Measurements from ENCODE around the gene TMEM263.

TMEM263 gene

DNA sequence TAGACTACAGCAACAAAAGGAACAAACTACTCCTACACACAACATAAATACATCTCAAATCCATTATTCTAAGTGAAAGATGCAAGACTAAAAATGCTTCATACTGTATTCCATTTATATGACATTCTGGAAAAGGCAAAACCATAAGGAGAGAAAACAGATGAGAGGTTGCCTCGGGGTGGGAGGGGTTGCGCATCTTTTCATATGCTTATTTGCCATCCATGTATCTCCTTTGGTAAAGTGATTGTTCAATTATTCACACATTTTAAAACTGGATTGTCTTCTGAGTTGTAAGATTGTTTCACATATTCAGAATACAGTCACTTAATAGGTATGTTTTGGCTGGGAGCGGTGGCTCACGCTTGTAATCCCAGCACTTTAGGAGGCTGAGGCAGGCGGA, 5.1 kb upstream of the TMEM263 start:
- no peak for DNase-seq

- DNase-seq: no peak
These were observed 2.1 kb upstream of the TMEM263 start for GRCh38 chr12:106953352-106954250.

- DNase-seq: no peak
These were observed 988 bp upstream of the TMEM263 start for GRCh38 chr12:106954462-106955376.

DNA sequence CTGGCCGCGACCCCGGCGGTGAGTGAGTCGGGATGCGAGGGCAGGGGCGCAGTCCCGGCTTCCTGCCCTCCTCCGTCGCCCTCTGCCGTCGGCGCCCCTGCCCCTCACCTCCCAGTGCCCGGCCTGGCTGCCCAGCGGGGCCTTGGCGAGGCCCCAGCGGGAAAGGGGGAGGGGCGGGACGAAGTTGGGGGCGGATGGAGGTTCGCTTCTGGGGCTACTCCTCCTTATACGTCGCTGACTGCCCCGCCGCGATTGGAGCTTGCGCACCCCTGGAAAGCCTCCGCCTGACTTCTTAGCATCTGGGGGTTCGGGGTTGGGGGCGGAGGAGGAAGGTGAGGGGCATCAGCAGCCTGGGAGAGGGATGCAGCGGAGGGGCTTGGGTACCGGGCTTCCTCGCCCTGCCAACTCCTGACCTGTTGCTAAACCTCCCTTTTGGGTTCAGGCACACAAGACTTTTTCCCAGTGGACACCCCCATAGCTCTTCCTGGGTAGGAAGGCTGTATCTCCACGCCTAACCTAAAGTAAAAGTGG, 406 bp downstream of the TMEM263 start:
- no peak for DNase-seq

GRCh38 chr12:106957583-106957982, 1.9 kb downstream of the TMEM263 start:
- no peak for DNase-seq

GRCh38 chr12:106960443-106960842, 4.7 kb downstream of the TMEM263 start:
- no peak for DNase-seq

GRCh38 chr12:106962286-106962685, 6.6 kb downstream of the TMEM263 start:
- no peak for DNase-seq

DNA sequence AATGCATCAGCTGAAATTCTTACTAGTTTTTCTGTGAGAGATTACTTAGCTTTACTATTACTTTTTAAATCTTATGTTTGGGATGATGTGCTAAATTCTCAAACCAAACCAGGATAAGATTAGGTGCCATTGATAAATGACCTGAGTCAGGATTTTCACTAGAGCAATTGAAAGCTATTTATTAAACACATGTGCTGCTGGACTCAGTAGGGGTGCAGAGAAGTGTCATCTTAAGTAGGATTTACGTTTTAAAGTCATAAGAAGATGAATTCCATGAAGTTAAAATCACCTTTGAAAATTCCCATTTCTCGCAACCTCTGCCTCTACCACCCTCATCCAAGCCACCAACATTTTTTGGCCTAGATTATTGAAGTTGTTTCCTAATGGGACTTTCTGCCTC, 8.8 kb downstream of the TMEM263 start:
- no peak for DNase-seq

DNA sequence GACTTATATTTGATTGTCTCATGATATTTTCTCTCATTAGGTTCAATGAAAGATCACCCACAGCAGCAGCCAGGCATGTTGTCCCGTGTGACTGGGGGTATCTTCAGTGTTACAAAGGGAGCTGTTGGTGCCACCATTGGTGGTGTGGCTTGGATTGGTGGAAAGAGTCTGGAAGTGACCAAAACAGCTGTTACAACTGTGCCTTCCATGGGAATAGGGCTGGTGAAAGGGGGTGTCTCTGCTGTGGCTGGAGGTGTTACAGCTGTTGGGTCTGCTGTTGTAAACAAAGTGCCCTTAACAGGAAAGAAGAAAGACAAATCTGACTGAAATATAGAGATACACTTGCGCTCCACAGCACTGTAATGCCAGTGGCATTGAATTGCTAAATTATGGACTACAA, 15.4 kb downstream of the TMEM263 start:
- DNase-seq: no peak

DNA sequence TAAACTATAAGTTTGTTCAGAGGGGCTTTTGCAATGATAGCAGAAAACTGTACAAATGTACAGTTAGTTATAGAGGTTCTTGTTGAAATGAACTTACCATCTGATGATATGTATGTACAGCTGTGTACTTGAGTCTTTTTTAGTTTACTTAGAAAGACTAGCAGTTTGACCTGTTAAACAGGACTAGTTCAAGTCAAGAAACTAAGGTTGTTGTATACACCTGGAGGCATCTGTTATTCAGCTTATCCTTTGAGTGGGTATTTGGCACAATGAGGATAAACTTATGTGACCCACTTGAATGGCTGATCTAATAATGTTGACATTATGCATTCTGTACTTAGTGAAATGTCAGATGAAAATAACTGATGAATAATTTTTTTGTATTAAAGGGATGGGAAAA, 17.8 kb downstream of the TMEM263 start:
- DNase-seq: no peak

DNA sequence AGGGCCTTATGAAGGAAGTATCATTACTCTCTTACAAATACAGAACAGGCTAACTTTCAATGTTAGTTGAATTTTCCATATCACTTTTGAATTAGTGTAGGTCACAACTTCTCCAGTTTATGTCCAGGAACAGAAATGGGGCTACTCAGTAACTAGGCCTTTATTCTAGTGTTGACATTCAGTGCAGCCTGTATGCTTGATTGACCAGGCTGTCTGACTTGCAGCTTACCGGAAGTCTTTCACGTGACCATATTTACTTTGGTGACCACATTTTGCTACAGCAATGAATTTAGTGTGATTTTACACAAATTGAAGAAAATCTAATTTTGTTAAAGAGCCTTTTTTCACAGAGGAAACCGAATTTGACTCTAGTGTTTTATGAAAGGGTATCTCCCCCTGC, 18.8 kb downstream of the TMEM263 start:
- DNase-seq: no peak

GRCh38 chr12:106975098-106975497, 19.4 kb downstream of the TMEM263 start:
- DNase-seq: no peak

GRCh38 chr12:106975993-106976658, 20.4 kb downstream of the TMEM263 start:
- DNase-seq: no peak

DNA sequence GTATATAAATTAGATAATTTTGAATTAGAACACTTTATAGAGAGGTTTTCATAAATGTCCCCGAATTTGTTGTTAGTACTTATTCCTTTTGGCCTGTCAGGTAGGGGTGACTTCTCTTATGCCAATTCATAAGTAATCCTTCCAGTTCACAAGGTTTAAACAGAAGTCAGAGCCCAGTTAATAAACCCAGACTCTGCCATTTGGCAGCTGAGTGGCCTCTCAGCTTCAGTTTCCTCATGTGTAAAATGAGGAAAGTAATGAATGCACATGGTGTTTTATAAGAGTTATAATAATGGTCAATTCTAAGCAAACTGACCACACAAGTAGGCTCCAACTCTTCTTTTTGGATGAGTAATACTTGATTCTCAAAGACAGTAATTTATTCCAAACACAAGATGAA, 21.0 kb downstream of the TMEM263 start:
- DNase-seq: no peak

DNA sequence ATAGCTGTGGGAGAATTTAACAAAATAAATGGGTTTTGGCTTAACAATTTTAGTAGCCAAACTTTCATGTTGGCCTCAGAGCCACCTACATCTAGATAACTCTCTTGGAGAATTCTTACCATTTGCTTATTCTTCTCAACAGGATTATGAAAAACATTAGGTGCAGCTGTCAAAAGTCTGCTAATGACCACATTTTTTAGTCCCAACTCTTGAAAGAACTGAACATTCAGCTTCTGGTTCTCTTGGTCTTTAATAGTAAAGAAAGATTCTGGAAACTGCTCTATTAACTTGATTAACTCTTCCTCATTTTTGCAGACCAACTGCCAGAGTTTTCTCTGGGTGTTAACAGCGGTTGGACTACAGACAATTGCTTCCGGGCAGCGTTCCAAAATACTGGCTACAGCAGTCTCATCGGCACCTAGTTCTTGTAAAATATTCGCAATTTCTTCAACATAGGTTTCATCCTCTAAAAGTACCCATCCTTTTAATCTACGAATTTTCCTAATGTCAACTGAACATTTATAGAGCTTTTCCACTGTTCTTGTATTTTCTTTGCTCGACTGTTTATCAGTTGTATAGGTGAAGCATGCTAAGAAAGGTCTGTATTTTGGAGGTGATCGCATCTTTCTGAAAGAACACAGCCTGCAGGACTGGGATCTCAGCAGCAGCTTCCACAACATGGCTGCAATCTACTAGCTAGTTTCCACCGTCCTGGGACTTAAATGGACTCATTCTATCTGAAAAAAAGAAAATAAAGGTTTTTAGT, 22.5 kb downstream of the TMEM263 start:
- no peak for DNase-seq

- no peak for DNase-seq
These were observed 25.2 kb downstream of the TMEM263 start for GRCh38 chr12:106980944-106981343.

DNA sequence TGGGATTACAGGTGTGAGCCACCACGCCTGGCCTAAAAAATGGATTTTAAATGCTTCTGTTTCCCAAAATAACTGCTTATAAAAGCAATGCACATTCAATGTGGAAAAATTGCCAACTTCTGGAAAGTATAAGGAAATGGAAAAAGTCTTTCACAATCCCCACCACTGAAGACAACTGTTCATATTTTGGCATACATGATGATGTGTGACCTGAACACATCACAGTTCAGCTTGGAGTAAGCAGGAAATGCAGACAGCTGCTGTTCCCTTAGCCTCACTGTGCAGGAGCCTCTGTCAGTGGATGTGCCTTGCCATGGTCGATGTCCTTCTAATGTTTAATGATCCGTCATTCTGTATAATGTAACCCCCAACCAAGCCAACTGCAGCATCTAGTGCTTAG, 26.1 kb downstream of the TMEM263 start:
- no peak for DNase-seq

GRCh38 chr12:106982229-106982628, 26.5 kb downstream of the TMEM263 start:
- DNase-seq: no peak

GRCh38 chr12:106984588-106985137, 29.0 kb downstream of the TMEM263 start:
- DNase-seq: no peak

- DNase-seq: no peak
These were observed 29.8 kb downstream of the TMEM263 start for GRCh38 chr12:106985479-106985878.

DNA sequence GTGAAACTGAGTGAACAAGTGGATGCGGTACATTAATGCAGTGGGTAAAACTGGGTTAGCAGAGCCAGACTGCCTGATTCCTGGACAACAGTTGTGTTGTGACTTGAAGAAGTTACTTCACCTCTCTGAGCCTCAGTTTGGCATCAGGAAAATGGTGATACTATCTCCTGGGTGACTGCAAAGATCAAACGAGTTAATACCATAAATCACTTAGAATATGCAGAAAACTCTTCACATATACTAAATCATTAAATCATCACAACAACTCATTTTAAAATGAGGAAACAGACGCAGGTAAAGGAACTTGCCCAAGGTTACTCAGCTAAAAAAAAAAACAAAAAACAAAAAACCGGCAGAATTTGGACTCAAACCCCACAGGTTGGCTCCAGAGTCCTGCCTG, 30.4 kb downstream of the TMEM263 start:
- DNase-seq: no peak
